HG02885 (cell line): ENCODE results near the gene PPM1L.
"Not testable (repeated sequence)": the region's sequence is repeated elsewhere in the genome, so short reads cannot be mapped to it uniquely, and the experiment has no call there.

Source experiments
- ATAC-seq: cut with Tn5 transposase; IDR thresholded peaks from one replicate; pipeline ENCODE4 v1.9.1; 2021; ENCODE audit warnings: mild to moderate bottlenecking; ENCODE audit not compliant: unreplicated experiment, poor library complexity

The PPM1L gene

DNA sequence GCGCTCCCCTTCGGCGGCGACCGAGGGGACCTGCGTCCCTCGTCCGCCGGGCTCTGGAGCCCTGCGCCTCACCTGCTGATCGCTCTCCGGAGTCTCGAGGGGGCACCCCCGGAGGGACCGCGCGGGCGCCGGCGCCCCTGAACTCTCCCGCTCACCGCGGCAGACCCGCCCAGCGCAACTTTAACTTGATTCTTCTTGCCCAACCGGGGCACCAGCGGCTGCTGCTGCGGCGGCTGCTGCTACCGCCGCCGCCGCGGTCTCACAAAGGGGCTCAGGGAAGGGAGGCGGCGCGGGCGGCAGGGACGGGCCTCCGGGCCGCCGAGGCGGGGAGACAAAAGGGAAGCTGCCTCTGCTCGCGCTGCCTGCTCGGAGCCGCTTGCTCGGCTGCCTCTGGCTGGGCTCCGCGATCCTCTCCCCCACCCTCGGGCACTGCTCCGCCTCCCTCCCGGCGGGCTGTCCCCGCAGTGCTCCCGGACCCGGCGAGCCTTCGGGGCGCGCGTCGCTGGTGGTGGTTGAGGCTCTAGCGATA is at the start of gene PPM1L:
Gene PPM1L (plus strand): TSS at position 456 of the 529 bp plus-strand sequence.
- ATAC-seq, result peak; percentile 51

DNA sequence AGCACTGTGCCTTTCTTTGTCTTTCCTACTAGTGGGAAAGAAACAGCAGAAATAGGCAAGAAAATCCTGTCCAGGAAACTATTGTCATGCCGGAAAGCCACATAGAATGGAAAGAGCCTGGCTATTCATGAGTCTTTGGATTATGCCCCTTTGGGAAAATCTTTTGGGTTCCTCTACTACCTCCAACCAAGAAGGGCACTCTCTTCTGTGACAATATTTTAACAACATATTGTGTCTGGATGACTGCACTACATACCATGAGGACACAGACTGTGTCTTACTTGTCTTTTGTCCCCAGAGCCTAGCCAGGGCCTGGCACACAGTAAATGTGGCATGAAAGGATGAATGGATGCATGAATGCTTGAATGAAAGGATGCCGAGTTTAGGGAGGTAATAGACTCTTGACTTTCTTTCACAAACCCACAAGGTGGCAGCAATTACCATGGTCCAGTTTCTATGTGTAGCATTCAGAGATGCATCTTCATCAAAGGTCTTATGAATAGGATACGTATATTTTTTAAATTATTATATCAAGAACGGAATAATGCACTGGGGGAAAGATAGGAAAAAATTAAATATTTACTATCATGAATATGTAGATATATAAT is 48.7 kb upstream of the PPM1L start:
- ATAC-seq, result peak; percentile 85

DNA sequence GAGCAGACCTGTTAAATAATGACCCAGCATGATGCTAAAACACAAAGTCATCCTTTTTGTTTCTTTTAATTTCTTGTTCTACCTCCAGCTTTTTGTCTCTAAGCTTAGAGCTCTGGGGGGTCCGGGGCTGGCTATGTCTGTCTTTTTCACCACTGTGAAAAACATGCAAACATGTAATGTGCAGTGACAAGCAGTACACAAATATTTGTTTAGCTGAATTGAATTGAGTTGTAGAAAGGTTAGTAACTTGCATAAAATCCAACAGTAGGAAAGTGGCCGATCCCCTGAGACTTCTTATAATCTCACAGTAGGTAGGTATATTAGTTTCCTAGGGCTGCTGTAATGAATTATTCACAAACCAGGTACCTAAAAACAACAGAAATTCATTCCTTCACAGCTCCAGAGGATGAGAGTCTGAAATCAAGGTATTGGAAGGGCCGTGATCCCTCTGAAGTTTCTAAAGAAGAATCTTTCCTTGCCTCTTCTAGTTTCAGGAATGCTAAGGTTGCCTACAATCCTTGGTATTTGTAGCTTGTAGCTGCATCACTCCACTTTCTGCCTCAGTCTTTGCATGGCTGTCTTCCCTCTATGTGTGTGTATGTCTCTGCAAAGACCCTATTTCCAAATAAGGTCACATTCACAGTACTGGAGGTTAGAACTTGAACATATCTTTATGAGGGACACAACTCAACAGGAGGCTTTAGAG is 46.4 kb upstream of the PPM1L start:
- no peak for ATAC-seq

DNA sequence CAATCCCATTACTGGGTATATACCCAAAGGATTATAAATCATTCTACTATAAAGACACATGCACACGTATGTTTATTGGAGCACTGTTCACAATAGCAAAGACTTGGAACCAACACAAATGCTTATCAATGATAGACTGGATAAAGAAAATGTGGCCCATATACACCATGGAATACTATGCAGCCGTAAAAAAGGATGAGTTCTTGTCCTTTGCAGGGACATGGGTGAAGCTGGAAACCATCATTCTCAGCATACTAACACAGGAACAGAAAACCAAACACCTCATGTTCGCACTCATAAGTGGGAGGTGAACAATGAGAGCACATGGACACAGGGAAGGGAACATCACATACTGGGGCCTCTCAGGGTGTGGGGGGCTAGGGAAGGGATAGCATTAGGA is 42.9 kb upstream of the PPM1L start:
- ATAC-seq, result not testable (repeated sequence)

DNA sequence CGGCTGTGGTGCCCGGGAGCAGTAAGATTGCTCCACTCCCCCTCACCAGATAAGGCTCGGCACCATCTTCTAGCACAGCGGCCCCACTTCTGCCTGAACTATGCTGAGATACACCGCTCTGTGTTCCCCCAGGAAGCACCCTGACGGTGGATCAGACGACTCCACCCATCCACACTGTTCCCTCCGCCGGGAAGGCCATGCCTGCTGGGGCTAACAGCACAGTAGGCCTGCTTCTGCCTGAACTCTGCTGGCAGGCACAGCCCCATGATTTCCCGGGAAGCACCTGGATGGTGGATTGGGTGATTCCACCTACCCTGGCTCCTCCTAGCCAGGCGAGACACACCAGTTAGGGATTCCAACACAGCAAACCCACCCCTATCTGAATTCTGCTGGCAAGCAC is 36.3 kb upstream of the PPM1L start:
- ATAC-seq, result no peak

DNA sequence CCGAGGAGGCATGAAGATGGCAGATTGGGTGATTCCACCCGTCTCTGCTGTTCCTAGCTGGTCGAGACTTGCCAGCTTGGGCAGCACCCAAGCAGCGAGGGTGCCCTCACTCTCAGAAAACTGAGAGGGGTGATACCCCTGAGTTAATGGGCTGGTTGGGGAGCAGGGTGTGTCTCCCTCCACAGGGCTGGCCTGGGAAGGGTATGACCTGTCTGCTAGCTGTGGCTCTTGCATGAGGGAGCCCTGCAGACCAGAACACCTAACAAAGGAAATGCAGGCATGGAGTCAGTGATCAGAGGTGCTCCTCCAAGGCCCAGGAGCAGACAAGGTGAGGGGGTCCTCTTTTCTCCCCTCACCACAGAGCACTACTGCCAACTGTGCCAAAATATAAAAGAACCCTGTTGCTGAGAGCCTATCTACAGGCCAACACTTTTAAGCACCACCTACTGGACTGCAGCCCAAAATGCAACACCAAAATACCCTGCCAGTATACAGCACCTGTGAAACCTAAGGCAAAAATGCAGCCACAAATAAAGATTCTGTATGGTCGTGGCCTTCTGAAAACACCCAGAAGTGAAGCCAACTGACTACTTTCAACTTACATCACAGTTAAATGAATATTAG is 35.8 kb upstream of the PPM1L start:
- peak; percentile 83 for ATAC-seq

DNA sequence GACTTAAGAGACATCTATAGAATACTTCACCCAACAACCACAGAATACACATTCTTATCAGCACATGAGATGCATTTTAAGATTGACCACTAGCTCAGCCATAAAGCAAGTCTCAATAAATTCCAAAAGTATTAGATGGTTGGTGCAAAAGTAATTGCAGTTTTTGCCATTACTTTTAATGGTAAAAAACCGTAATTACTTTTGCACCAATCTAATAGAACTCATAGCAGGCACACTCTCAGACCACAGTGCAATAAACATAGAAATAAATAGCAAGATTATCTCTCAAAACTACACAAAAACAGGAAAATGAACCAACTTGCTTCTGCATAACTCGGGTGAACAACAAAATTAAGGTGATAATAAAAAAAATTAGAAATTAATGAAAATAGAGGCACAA is 33.7 kb upstream of the PPM1L start:
- no peak for ATAC-seq

DNA sequence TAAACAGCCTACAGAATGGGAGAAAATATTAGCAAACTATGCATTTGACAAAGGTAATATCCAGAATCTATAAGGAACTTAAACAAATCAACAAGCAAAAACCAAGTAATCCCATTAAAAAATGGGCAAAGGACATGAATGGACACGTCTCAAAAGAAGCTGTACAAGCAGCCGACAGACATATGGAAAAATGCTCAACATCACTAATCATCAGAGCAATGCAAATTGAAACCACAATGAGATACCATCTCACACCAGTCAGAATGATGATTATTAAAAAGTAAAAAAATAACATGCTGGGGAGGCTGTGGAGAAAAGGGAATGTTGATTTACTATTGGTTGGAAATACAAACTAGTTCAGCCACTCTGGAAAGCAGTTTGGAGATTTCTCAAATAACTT is 30.7 kb upstream of the PPM1L start:
- no peak for ATAC-seq

DNA sequence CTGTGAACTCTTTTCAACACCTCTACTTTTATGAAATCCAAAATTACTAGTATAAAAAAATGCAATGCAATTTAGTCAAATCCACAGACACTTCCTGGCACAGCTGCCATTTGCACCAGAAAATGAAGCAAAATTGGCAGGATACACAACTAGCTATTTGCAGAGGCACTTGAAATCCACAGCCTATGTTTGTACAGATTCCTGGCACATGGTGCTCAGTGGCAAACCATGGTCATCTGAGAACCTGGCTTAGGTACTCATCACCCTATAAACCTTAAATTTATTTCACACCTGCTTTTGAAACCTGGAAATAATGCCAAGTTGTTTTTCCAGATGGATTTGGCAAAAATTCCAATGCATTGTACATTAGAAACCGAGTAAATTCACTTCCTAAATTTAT is 20.2 kb upstream of the PPM1L start:
- no peak for ATAC-seq

DNA sequence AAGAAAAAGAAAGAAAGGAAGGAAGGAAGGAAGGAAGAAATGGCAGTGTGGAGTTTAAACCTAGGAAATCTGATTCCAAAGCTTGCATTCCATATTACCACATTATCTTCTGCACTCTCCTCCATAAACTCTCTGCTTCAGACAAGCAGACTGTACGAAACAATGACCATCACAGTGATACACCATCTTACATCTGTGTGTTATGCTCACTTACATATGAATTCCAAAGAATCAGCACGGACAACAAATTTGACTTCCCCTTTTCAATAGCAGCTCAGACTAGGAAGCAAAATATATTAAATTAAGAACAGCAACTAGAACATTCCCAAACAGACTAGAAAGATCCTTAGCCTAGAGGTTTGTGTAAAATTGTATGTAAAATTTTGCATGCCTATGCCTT is 18.0 kb upstream of the PPM1L start:
- no peak for ATAC-seq

DNA sequence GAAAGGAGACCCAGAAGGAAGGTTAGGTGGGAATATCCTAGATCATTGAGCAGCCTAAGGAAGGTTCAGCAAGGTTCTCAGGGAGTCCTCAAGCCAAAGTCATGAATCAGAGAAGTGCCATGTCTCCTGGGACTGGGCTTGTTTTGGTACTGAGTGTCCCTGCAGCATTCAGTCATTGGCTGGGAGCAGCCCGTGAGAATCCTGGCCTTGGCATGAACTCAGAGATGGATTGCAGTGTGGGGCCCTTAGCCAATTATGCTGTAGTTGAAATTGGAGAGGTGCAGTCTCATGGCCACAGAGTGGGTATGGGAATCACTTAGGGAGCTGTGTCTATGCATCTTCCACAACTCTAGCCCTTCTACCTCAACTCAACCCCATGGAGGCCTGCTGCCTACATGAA is 17.0 kb upstream of the PPM1L start:
- ATAC-seq, result no peak

DNA sequence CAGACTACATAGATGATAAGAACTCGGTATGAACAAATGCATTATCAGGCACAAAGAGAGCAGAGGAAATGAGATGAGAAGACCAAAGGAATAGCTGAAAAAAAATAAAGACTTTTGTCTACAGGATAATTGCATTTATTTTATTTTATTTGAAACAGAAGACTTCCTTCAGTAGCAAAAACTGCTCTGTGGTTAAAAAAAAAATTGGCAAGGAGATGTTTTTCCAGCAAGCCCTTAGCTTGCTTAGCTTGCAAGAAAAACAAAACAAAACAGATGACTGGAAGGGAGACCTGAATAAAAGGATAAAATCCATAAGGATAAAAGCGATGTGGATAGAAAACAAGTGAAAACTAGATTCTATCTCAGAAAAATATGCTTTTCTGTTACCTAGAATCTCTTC is 9.1 kb upstream of the PPM1L start:
- no peak for ATAC-seq

DNA sequence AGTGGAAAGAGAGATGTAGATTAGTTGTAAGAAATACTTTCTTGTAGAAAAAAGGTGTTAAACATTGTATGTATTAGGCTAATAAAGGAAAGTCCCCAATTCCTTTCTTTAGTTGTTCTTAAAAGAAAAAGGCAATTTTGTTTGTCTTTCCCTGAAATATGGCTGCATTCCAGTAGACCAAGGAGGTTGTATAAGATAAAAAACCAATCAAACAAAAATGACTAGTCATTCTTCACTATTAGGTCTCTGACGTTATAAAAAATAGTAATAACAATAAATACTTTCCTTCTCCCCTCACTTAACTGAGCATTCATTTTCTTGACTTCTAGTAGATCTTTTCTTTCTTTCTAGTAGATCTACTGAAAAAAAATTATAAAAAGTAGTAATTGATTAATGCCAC is 8.6 kb upstream of the PPM1L start:
- ATAC-seq, result no peak

DNA sequence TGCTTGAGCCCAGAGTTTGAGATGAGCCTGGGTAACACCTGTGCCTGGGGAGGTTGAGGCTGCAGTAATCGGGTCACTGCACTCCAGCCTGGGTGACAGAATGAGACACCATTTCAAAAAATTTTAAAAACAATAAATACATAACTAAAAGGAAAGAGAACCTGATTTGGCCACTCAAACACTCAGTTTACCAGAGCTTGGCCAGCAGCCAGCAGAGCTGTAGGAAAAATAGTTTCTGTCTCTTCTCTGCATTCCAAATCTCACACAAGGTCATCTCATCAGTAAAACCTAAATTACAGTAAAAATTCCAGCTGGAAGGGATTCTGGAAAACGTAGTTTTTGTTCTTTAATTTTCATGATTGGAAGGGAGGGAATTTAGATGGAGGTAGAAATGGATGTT is 7.8 kb upstream of the PPM1L start:
- no peak for ATAC-seq

DNA sequence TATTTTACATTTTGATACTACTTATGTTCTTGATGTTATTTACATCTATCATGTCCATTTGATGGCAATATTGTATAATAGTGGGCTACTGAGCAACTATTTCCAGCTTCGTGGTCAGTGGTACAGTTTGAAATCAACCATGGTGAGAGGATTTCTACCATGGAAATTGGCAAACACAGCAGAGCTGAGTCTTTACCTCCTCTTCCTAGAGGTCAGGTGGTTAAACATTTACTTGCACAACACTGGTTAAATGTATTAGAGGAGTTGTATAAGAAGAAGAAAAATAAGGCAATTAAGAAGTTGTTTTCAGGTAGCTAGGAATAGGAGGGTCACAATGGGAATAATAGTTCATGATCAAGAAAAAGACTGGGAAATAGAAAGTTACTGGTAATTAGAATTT is 7.2 kb upstream of the PPM1L start:
- ATAC-seq, result no peak

DNA sequence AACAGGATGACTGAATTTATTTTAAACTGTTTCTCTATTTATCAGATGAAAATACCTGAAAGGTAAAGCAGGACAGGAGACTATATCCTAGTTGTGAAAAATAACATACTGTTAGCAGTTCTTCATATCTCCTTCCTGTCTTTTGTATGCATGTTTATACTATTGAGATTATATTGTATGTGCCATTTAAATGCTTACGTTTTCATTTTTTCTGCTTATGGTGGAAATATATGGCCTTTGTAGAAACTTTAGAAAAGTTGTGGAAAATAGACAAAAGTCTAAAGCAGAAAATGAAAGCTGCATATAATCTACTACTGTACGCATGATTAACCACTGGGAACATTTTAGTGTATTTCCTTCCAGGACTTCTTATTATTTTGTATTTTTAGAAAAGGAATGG is 2.1 kb upstream of the PPM1L start:
- no peak for ATAC-seq

DNA sequence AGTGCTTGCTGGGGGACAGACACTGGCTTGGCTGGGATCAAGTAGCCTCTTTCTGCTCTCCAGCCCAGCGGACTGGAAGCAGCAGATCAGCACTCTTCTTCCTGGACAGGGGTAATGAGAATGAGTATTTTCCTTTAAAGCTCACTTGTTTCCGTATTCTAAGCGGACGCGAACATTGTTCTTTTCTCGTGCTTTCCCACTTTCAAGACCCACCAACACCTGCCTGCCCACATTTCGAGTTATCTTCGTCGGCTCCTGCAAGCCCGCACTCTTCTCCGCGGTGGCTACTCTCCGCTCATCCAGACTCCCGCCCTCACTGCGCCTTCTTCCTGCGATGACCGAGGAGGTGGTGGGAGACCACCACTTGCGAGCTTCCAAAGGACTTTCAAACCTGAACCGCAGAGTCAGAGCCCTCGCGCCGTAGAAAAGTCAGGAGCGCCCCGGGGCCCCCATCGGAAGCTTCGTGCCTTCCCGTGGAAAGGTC is 1.6 kb upstream of the PPM1L start:
- no peak for ATAC-seq

DNA sequence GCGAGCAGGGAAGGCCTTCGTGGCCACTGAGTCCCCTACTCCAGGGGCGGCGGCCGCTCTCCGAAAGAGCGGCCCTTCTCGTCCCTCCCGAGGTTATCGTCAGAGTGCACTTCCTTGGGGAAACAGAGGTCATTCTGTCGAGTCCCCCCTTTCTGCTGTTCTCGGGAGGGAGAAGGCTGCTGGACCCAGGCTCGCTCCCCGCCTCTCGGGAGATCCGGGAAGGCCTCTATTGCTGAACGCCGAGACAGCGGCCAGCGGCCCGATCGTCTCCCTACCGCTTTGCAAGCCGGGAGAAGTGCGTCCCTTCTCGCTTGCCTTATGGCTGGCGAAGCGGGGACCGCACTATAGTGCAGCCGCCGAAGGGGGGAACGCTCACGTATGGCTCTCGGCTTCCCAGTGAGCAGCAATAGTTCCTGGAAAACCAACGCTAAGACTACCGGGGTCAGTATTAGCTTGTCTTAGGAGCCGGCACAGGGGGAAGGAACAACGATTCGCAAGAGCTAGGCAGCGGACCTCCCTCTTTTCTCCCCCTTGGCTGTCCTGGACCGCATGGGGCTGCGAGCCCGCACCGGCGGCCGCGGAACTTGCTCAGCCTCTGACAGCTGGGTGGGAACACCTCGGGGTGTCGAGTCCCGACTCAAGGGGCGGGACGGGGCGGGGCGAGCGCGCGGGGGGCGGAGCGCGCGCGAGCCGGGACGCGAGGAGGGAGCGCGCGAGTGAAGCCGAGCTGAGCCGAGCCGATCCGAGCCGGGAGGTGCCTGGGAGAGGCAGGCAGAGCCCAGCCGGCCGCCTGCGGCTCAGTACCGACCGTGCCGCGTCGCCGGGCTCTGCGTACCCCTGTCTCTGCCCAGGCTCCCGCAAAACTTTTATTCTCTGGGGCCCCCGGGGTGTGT is 930 bp upstream of the PPM1L start:
- peak; percentile 87 for ATAC-seq

DNA sequence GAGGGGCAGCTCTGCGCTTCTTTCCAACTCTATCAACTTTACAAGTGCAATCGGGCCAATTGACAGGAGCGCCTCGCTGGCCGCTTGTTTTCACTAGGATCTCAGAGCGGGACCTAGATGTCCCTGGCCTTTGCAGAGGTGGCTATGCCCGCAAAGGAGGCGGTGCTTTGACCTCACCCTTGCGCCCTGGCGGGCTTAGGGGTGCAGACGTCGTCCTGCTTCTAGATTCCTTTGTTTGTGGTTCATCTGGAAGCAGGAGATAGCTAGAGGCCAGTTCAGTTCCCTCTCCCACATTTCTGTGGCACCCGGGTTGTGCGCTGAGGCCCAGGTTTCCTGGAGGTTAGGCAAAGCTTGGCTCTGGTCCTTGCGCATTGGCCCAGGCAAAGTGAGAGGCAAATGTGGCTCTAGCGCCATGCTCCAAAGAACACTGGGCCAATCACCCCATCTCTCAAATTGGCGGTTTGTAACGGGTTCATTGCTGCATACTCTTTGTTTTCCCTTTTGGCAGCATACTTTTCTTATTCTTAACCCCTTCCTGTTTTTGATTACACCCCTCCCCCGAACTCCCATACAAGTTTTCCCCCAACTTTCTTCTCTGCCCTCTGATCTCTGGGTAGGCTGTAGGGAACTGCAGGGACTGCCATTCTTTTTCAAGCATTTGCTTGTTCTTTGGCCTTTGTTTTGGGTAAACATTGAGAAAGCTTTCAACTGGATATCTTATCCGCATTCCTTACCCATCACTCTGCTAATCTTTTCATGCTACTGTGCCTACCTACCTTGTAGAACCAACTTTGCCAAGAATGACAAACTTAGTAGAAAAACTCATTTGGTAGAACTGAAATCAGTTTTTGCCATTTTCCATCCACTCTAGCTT is 1.4 kb downstream of the PPM1L start:
- no peak for ATAC-seq
